Activated CD4-positive, alpha-beta T cell treated with anti-CD3 and anti-CD28 coated beads, Interleukin-2, amount 10 ng/mL, durations not matched to agents 7 days and 5 days (primary cell): Measurements from ENCODE around the gene RAB2B. TPM values are rescaled to one million over a fixed set of nuclear protein-coding genes. Genes with fewer than 3 reads are reported as not detected.
A peak's percentile ranks its signal among the peaks of the same experiment; 100 is the strongest.

ENCODE experiments used
- CTCF ChIA-PET: fragments of 350-600 bp; sonication (Branson Sonifier 250); formaldehyde crosslinking; loops from one replicate; lab custom pipeline; 2021; ENCODE audit warnings: antibody characterized with exemption; lab: Charles Lee
- POLR2A ChIA-PET: fragments of 350-600 bp; sonication (Branson Sonifier 250); formaldehyde crosslinking; loops from one replicate; lab custom pipeline; 2021; ENCODE audit warnings: antibody characterized with exemption; lab: Charles Lee
- DNase-seq: peaks from one replicate; pipeline ENCODE4 v3.0.0-alpha.2; 2020
- H3K27ac Mint-ChIP-seq: one replicate; pipeline ENCODE4 v1.8.0; 2021; ENCODE audit warnings: mild to moderate bottlenecking, moderate library complexity, mixed read lengths
- H3K27me3 Mint-ChIP-seq: one replicate; pipeline ENCODE4 v1.8.0; 2021; ENCODE audit warnings: mixed read lengths
- H3K36me3 Mint-ChIP-seq: one replicate; pipeline ENCODE4 v1.8.0; 2021; ENCODE audit warnings: low read depth, mixed read lengths
- H3K4me1 Mint-ChIP-seq: one replicate; pipeline ENCODE4 v1.8.0; 2021; ENCODE audit warnings: mixed read lengths
- H3K4me3 Mint-ChIP-seq: one replicate; pipeline ENCODE4 v1.8.0; 2021; ENCODE audit warnings: mild to moderate bottlenecking, moderate library complexity, mixed read lengths
- H3K9me3 Mint-ChIP-seq: one replicate; pipeline ENCODE4 v1.8.0; 2021; ENCODE audit warnings: mixed read lengths
- total RNA-seq, 2 experiments: library from RNA; stranded (reverse); gene quantifications; one replicate each; pipeline ENCODE4 v1.2.3, GENCODE V29; 2021

Gene RAB2B
- total RNA-seq, 2 experiments from 2014 or later = 23.3 to 23.8 TPM

DNA sequence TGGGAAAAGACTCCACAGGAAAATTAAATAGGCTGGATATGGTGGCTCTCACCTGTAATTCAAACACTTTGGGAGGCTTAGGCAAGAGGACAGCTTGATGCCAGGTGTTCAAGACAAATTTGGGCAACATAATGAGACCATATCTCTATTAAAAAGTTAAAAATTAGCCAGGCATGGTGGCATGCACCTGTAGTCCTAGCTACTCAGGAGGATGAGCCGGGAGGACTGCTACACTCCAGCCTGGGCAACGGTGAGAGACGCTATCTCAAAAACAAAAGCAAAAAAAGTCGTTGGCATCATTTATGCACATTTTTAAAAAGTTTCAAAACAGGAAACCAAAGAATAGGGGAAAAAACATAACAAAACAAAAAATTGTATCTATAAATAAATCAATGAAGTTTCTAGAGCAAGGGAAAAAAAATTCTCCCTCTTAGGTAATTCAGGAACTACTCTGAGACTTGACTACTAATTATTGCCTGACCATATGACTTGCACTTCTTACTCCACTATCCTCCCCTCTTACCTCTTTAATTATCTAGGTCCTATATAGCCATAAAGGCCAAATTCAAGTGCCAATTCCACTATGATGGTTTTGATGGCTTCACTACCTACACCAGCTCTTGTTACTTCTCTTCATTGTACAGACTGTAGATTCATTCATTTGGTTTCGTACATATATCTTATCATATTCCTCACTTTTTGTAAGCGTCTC lies 32.8 kb upstream of the RAB2B start:
- ChIA-PET POLR2A (no interaction called here), CTCF (interaction anchor here (1.2 to 4.0 kb wide), 4 partner anchors 11 to 54 kb away, joined by 3 to 24 read pairs (median 5); partner anchors contain the start of gene CHD8)
- H3K4me3 Mint-ChIP-seq = peak overlapping the region; percentile 99
- H3K4me1 Mint-ChIP-seq = peaks cover 48% of the 10 kb centered on the region
- H3K27me3 Mint-ChIP-seq = peaks cover 2% of the 10 kb centered on the region
- no peak for DNase-seq
- peak overlapping the region; percentile 100 for H3K27ac Mint-ChIP-seq
- peaks cover 2% of the 10 kb centered on the region for H3K9me3 Mint-ChIP-seq
- H3K36me3 Mint-ChIP-seq = peaks cover 38% of the 10 kb centered on the region

- DNase-seq = no peak
- no peak overlapping the region for H3K4me3 Mint-ChIP-seq
- peaks cover 55% of the 10 kb centered on the region for H3K36me3 Mint-ChIP-seq
- no peak overlapping the region for H3K27ac Mint-ChIP-seq
- POLR2A ChIA-PET = no interaction called here
- peaks cover 2% of the 10 kb centered on the region for H3K9me3 Mint-ChIP-seq
- H3K27me3 Mint-ChIP-seq = no peaks in the 10 kb centered on the region
- peaks cover 51% of the 10 kb centered on the region for H3K4me1 Mint-ChIP-seq
- CTCF ChIA-PET = no interaction called here
Measured at GRCh38 chr14:21506557-21506956, 29.8 kb upstream of the RAB2B start.

DNA sequence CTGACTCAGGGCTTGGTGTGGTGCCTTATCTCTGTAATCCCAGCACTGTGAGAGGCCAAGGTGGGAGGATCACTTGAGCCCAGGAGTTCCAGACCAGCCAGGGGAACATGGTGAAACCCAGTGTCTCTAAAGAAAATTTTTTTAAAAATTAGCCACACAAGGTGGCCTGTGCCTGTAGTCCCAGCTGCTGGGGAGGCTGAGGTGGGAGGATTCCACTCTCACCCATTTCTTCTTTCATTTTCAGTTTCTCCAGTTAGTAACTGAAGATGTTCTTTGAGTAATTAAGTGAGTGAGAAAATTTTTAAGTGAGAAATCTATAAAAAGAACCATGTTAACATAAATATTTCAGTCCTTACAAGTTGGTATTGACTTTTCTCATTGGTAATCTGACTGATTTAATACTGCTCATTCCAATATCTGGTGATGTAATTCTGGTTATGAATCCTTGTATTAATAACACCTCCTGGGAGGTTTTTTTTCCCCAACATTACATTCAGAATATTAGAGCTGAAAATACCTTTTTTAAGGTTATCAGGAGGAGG lies 28.3 kb upstream of the RAB2B start:
- Mint-ChIP-seq H3K36me3 (peaks cover 59% of the 10 kb centered on the region), H3K27ac (peak overlapping the region; percentile 83), H3K4me1 (peaks cover 53% of the 10 kb centered on the region), H3K4me3 (peak overlapping the region; percentile 51), H3K27me3 (no peaks in the 10 kb centered on the region), H3K9me3 (no peaks in the 10 kb centered on the region)
- ChIA-PET CTCF (interaction anchor here (0.6 kb wide), 1 partner anchor 32 kb away, joined by 3 read pairs; no protein-coding TSS in a partner anchor), POLR2A (interaction anchor here (0.7 kb wide), 1 partner anchor 29 kb away, joined by 3 read pairs; no protein-coding TSS in a partner anchor)
- DNase-seq = peak; percentile 34

DNA sequence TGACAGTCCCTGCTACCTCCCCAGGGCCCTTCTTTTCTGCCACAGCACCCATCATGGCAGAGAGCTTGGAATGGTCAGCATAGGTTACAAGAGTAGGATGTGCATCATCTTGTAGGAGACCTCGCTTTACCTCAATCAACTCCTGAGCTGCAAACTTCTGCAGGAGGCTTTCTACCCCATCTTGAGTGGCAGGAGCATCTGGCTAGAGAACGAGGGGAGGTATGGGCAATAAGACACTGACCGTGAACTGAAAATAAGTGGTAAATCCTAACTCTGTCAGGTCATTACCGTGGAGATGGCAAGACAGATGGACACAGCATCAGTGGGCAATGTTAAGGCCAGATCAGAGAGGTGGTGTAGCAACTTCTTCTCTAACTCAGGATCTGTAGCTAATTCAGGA lies 26.6 kb upstream of the RAB2B start:
- Mint-ChIP-seq H3K4me1 (peaks cover 54% of the 10 kb centered on the region), H3K9me3 (no peaks in the 10 kb centered on the region), H3K4me3 (no peak overlapping the region), H3K36me3 (peaks cover 68% of the 10 kb centered on the region), H3K27ac (no peak overlapping the region), H3K27me3 (no peaks in the 10 kb centered on the region)
- no peak for DNase-seq
- ChIA-PET POLR2A (no interaction called here), CTCF (interaction anchor here (0.9 kb wide), 1 partner anchor 14 kb away, joined by 3 read pairs; no protein-coding TSS in a partner anchor)

DNA sequence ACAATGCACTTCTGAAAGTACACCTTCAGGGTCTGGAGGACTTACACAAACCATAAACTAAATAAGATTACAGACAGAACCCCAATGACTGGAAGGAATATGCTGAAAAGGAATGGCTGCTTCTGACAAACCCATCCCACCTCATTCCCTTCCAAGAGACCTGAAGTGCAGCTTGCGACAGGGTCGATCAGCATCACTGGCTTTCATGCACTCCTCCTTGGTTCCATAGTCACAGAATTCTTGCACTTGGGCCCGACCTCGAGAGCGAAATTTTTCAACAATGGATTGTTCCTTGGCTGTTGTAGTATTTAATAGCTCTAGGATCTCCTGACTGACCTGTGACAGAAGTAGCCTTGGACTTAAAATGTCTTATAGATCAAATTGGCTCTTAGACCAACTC lies 24.8 kb upstream of the RAB2B start:
- POLR2A ChIA-PET = interaction anchor here (0.6 kb wide), 1 partner anchor 1033 kb away, joined by 3 read pairs; no protein-coding TSS in a partner anchor
- DNase-seq = no peak
- Mint-ChIP-seq H3K36me3 (peaks cover 70% of the 10 kb centered on the region), H3K9me3 (no peaks in the 10 kb centered on the region), H3K4me1 (peaks cover 44% of the 10 kb centered on the region), H3K27ac (no peak overlapping the region), H3K27me3 (no peaks in the 10 kb centered on the region), H3K4me3 (no peak overlapping the region)
- CTCF ChIA-PET = interaction anchor here (0.7 to 2.4 kb wide), 6 partner anchors 11 to 531 kb away, joined by 3 to 9 read pairs (median 4); partner anchors contain the start of genes RAB2B and TOX4

GRCh38 chr14:21498540-21499526 lies 22.1 kb upstream of the RAB2B start:
- H3K27me3 Mint-ChIP-seq = no peaks in the 10 kb centered on the region
- CTCF ChIA-PET = interaction anchor here (0.5 to 4.4 kb wide), 15 partner anchors 9 to 1102 kb away, joined by 3 to 24 read pairs (median 4); partner anchors contain the start of genes METTL3, RAB2B, SALL2 and TOX4
- peaks cover 30% of the 10 kb centered on the region for H3K4me1 Mint-ChIP-seq
- peaks cover 79% of the 10 kb centered on the region for H3K36me3 Mint-ChIP-seq
- H3K27ac Mint-ChIP-seq = peak overlapping the region; percentile 69
- H3K4me3 Mint-ChIP-seq = no peak overlapping the region
- H3K9me3 Mint-ChIP-seq = no peaks in the 10 kb centered on the region
- POLR2A ChIA-PET = interaction anchor here (0.7 kb wide), 1 partner anchor 42 kb away, joined by 5 read pairs; no protein-coding TSS in a partner anchor
- peak; percentile 58 for DNase-seq

GRCh38 chr14:21496453-21496852 lies 19.7 kb upstream of the RAB2B start:
- POLR2A ChIA-PET = no interaction called here
- peaks cover 72% of the 10 kb centered on the region for H3K36me3 Mint-ChIP-seq
- H3K4me1 Mint-ChIP-seq = peaks cover 27% of the 10 kb centered on the region

GRCh38 chr14:21494902-21495762 lies 18.4 kb upstream of the RAB2B start:
- Mint-ChIP-seq H3K4me1 (peaks cover 19% of the 10 kb centered on the region), H3K9me3 (no peaks in the 10 kb centered on the region), H3K4me3 (no peak overlapping the region), H3K36me3 (peaks cover 67% of the 10 kb centered on the region), H3K27ac (no peak overlapping the region), H3K27me3 (no peaks in the 10 kb centered on the region)
- CTCF ChIA-PET = interaction anchor here (0.5 to 2.7 kb wide), 8 partner anchors 13 to 466 kb away, joined by 3 to 9 read pairs (median 3); partner anchors contain the start of gene CHD8
- POLR2A ChIA-PET = interaction anchor here (0.7 kb wide), 1 partner anchor 10 kb away, joined by 5 read pairs; no protein-coding TSS in a partner anchor
- DNase-seq = no peak

More at GRCh38 chr14:21496453-21496852, 19.7 kb upstream of the RAB2B start:
- no peak for DNase-seq
- Mint-ChIP-seq H3K27ac (no peak overlapping the region), H3K9me3 (no peaks in the 10 kb centered on the region), H3K4me3 (no peak overlapping the region), H3K27me3 (no peaks in the 10 kb centered on the region)
- CTCF ChIA-PET = no interaction called here

GRCh38 chr14:21486640-21487087 lies 9.9 kb upstream of the RAB2B start:
- Mint-ChIP-seq H3K4me3 (no peak overlapping the region), H3K27ac (no peak overlapping the region), H3K4me1 (no peaks in the 10 kb centered on the region), H3K9me3 (no peaks in the 10 kb centered on the region), H3K36me3 (peaks cover 20% of the 10 kb centered on the region), H3K27me3 (no peaks in the 10 kb centered on the region)
- no peak for DNase-seq
- ChIA-PET POLR2A (no interaction called here), CTCF (no interaction called here)

DNA sequence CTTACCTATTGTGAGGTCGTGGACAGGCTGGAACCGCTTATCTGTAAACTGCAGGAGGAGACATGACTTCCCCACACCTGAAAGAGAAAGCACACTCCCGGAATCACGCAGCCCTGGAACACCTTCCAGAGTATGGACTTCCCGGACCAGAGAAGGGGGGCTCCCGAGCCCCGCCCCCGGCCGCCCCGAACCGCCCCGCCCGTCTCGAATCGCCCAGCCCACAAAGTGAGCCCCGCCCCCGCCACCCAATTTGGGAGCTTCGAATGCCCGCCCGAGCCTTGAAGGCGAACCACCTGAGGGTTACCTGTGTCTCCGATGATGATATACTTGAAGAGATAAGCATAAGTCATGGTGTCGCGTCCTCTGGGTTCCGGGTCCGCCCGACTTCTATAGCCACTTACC lies 235 bp downstream of the RAB2B start:
- Mint-ChIP-seq H3K27me3 (no peaks in the 10 kb centered on the region), H3K36me3 (peaks cover 26% of the 10 kb centered on the region), H3K4me3 (peak overlapping the region; percentile 99), H3K9me3 (no peaks in the 10 kb centered on the region), H3K4me1 (peaks cover 40% of the 10 kb centered on the region), H3K27ac (peak overlapping the region; percentile 99)
- ChIA-PET POLR2A (interaction anchor here (0.6 kb wide), 2 partner anchors 18 to 215 kb away, joined by 3 read pairs; no protein-coding TSS in a partner anchor), CTCF (interaction anchor here (0.6 to 4.0 kb wide), 11 partner anchors 12 to 49 kb away, joined by 3 to 36 read pairs (median 6); partner anchors contain the start of genes CHD8, METTL3 and SALL2)
- no peak for DNase-seq
